GM12878 (cell line): ENCODE data around the gene SECTM1. TPM values are rescaled to one million over a fixed set of nuclear protein-coding genes. Genes with fewer than 3 reads are reported as not detected.

Experiments used
- ATF7 ChIP-seq: fragments of 450-650 bp; IDR thresholded peaks from 2 replicates; pipeline ENCODE4 v1.6.1; 2016; ENCODE audit warnings: low read depth, mild to moderate bottlenecking
- CBX3 ChIP-seq: fragments of 200-600 bp; sonication (generic); IDR thresholded peaks from 2 replicates; pipeline ENCODE4 v1.6.1; 2016; ENCODE audit warnings: low read depth, borderline replicate concordance
- EGR1 ChIP-seq, 2 experiments: IDR thresholded peaks; 1 replicate in 1 of 2; 2 replicates in 1 of 2; pipeline ENCODE4 v1.6.1; 2011 to 2012; ENCODE audit warnings: low read depth in 2 of 2, low read length in 2 of 2, borderline replicate concordance in 1 of 2, mild to moderate bottlenecking in 1 of 2, moderate library complexity in 1 of 2
- HDGF ChIP-seq: fragments of 450-650 bp; IDR thresholded peaks from 2 replicates; pipeline ENCODE4 v1.6.1; 2016; ENCODE audit warnings: antibody characterized with exemption
- KDM1A ChIP-seq: fragments of 200-600 bp; sonication (generic); IDR thresholded peaks from 2 replicates; pipeline ENCODE4 v1.6.1; 2016; ENCODE audit warnings: borderline replicate concordance
- MTA3 ChIP-seq: IDR thresholded peaks from 2 replicates; pipeline ENCODE4 v1.6.1; 2012; ENCODE audit warnings: low read length, inconsistent platforms, borderline replicate concordance
- NBN ChIP-seq: fragments of 450-650 bp; IDR thresholded peaks from 2 replicates; pipeline ENCODE4 v1.6.1; 2016
- NRF1 ChIP-seq: conservative IDR thresholded peaks from 2 replicates; pipeline ENCODE4 v1.6.1; 2011; ENCODE audit warnings: mild to moderate bottlenecking, low read depth, low read length, improper control_type of control experiment
- PAX5 ChIP-seq: IDR thresholded peaks from 2 replicates; pipeline ENCODE4 v1.6.1; 2011; ENCODE audit warnings: low read depth, low read length, borderline replicate concordance
- RAD51 ChIP-seq: fragments of 450-650 bp; IDR thresholded peaks from 2 replicates; pipeline ENCODE4 v1.6.1; 2016; ENCODE audit warnings: moderate library complexity, mild to moderate bottlenecking, inconsistent platforms
- RBBP5 ChIP-seq: fragments of 200-600 bp; sonication (generic); conservative IDR thresholded peaks from 2 replicates; pipeline ENCODE4 v1.6.1; 2016
- RCOR1 ChIP-seq: conservative IDR thresholded peaks from 2 replicates; pipeline ENCODE4 v1.6.1; 2012; ENCODE audit warnings: low read depth, low read length, improper control_type of control experiment
- polyA plus RNA-seq, 11 experiments: library from polyadenylated mRNA; depleted of rRNA in 4 of 11; unstranded in 6 of 11; stranded (reverse) in 5 of 11; fragments of >200 nt; fragmentation: Nextera tagmentation in 4 of 11; fragmentation: Illumina TruSeq in 1 of 11; extraction: Ambion mirVana in 4 of 11; extraction: Trizol in 1 of 11; gene quantifications; 1 replicate in 1 of 11; 2 replicates in 10 of 11; pipeline versions ENCODE4 v1.2.1 to v1.2.3, GENCODE V29; 2011 to 2016; ENCODE audit warnings: inconsistent platforms in 2 of 11, missing spikeins in 2 of 11, low read depth in 1 of 11
- total RNA-seq, 4 experiments: library from RNA; depleted of rRNA in 3 of 4; stranded (reverse); fragments of >200 nt in 3 of 4; fragmentation: Illumina TruSeq in 1 of 4; extraction: Trizol in 1 of 4; gene quantifications; 2 replicates each; pipeline versions ENCODE4 v1.2.1 to v1.2.3, GENCODE V29; 2013 to 2021
- TF ChIP-seq, protein P1 (sequence below): fragments of 450-650 bp; IDR thresholded peaks from 2 replicates; pipeline ENCODE4 v1.6.1; 2017; ENCODE audit warnings: mild to moderate bottlenecking, moderate library complexity
- TF ChIP-seq, protein P2 (sequence below): fragments of 450-650 bp; IDR thresholded peaks from 2 replicates; pipeline ENCODE4 v1.6.1; 2016; ENCODE audit warnings: mild to moderate bottlenecking
- TF ChIP-seq, protein P3 (sequence below): fragments of 450-650 bp; IDR thresholded peaks from 2 replicates; pipeline ENCODE4 v1.6.1; 2018; ENCODE audit warnings: borderline replicate concordance, mild to moderate bottlenecking; ENCODE audit not compliant: partially characterized antibody
- TF ChIP-seq, protein P4 (sequence below): fragments of 150-350 bp; IDR thresholded peaks from 2 replicates; pipeline ENCODE4 v1.6.1; 2016; ENCODE audit warnings: low read depth, low read length

Gene SECTM1
- total and polyA plus RNA-seq, 10 of the 15 experiments (the other 5 are each of a cell fraction or from before 2014, with no cell fraction given): 0.10 to 0.13 (median 0.12) TPM; not detected in 7

DNA sequence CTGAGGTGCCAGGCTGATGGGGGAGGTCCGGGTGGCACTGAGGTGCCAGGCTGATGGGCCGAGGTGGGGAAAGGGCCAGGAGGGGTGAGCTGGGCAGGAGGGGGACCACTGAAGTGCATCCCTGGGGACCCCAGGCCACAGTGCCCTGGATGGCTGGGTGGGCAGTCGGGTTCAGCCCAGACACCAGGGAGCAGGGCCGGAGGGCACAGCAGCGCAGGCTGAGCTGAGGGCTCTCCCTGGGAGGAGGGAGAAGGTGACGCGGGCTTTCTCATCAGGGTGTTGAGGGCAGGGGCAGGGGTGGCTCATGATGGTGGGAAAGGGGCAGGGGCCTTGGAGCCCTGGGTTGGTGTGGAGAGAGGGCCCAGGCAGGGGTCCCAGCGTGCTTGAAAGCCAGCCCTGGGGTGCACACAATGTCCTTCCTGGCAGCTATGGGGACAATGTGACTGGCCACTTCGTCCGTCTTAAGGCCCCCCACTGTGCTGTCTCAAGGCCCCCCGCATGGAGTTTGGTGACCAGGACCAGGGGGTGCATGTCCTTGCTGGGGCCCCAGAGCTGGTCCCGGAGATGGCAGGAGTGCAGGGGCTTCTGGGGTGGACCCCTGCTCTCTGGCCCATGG, 32.2 kb downstream of the SECTM1 start (continued):
- TF ChIP-seq, protein P1, sequence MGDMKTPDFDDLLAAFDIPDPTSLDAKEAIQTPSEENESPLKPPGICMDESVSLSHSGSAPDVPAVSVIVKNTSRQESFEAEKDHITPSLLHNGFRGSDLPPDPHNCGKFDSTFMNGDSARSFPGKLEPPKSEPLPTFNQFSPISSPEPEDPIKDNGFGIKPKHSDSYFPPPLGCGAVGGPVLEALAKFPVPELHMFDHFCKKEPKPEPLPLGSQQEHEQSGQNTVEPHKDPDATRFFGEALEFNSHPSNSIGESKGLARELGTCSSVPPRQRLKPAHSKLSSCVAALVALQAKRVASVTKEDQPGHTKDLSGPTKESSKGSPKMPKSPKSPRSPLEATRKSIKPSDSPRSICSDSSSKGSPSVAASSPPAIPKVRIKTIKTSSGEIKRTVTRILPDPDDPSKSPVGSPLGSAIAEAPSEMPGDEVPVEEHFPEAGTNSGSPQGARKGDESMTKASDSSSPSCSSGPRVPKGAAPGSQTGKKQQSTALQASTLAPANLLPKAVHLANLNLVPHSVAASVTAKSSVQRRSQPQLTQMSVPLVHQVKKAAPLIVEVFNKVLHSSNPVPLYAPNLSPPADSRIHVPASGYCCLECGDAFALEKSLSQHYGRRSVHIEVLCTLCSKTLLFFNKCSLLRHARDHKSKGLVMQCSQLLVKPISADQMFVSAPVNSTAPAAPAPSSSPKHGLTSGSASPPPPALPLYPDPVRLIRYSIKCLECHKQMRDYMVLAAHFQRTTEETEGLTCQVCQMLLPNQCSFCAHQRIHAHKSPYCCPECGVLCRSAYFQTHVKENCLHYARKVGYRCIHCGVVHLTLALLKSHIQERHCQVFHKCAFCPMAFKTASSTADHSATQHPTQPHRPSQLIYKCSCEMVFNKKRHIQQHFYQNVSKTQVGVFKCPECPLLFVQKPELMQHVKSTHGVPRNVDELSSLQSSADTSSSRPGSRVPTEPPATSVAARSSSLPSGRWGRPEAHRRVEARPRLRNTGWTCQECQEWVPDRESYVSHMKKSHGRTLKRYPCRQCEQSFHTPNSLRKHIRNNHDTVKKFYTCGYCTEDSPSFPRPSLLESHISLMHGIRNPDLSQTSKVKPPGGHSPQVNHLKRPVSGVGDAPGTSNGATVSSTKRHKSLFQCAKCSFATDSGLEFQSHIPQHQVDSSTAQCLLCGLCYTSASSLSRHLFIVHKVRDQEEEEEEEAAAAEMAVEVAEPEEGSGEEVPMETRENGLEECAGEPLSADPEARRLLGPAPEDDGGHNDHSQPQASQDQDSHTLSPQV: no peak
- no peak for TF ChIP-seq PAX5
- no peak for TF ChIP-seq NBN
- no peak for TF ChIP-seq EGR1 (IDR thresholded peaks at IDR 0.05; ENCODE audit: borderline replicate concordance in 1 of 2, low read depth in 2 of 2, low read length in 2 of 2)
- no peak for TF ChIP-seq MTA3
- TF ChIP-seq RCOR1: no peak
- TF ChIP-seq KDM1A: no peak
- TF ChIP-seq, protein P2, sequence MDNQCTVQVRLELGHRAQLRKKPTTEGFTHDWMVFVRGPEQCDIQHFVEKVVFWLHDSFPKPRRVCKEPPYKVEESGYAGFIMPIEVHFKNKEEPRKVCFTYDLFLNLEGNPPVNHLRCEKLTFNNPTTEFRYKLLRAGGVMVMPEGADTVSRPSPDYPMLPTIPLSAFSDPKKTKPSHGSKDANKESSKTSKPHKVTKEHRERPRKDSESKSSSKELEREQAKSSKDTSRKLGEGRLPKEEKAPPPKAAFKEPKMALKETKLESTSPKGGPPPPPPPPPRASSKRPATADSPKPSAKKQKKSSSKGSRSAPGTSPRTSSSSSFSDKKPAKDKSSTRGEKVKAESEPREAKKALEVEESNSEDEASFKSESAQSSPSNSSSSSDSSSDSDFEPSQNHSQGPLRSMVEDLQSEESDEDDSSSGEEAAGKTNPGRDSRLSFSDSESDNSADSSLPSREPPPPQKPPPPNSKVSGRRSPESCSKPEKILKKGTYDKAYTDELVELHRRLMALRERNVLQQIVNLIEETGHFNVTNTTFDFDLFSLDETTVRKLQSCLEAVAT: peak; percentile 63
- TF ChIP-seq RBBP5: no peak
- TF ChIP-seq, protein P3, sequence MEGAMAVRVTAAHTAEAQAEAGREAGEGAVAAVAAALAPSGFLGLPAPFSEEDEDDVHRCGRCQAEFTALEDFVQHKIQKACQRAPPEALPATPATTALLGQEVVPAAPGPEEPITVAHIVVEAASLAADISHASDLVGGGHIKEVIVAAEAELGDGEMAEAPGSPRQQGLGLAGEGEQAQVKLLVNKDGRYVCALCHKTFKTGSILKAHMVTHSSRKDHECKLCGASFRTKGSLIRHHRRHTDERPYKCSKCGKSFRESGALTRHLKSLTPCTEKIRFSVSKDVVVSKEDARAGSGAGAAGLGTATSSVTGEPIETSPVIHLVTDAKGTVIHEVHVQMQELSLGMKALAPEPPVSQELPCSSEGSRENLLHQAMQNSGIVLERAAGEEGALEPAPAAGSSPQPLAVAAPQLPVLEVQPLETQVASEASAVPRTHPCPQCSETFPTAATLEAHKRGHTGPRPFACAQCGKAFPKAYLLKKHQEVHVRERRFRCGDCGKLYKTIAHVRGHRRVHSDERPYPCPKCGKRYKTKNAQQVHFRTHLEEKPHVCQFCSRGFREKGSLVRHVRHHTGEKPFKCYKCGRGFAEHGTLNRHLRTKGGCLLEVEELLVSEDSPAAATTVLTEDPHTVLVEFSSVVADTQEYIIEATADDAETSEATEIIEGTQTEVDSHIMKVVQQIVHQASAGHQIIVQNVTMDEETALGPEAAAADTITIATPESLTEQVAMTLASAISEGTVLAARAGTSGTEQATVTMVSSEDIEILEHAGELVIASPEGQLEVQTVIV: no peak
- TF ChIP-seq RAD51: no peak
- no peak for TF ChIP-seq NRF1
- TF ChIP-seq CBX3: no peak
- TF ChIP-seq ATF7: no peak
- 0 out of 2 replicates have a peak, but pooled peaks have one; percentile 63 for TF ChIP-seq HDGF
- TF ChIP-seq, protein P4, sequence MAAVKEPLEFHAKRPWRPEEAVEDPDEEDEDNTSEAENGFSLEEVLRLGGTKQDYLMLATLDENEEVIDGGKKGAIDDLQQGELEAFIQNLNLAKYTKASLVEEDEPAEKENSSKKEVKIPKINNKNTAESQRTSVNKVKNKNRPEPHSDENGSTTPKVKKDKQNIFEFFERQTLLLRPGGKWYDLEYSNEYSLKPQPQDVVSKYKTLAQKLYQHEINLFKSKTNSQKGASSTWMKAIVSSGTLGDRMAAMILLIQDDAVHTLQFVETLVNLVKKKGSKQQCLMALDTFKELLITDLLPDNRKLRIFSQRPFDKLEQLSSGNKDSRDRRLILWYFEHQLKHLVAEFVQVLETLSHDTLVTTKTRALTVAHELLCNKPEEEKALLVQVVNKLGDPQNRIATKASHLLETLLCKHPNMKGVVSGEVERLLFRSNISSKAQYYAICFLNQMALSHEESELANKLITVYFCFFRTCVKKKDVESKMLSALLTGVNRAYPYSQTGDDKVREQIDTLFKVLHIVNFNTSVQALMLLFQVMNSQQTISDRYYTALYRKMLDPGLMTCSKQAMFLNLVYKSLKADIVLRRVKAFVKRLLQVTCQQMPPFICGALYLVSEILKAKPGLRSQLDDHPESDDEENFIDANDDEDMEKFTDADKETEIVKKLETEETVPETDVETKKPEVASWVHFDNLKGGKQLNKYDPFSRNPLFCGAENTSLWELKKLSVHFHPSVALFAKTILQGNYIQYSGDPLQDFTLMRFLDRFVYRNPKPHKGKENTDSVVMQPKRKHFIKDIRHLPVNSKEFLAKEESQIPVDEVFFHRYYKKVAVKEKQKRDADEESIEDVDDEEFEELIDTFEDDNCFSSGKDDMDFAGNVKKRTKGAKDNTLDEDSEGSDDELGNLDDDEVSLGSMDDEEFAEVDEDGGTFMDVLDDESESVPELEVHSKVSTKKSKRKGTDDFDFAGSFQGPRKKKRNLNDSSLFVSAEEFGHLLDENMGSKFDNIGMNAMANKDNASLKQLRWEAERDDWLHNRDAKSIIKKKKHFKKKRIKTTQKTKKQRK: no peak
